Activated CD8-positive, alpha-beta memory T cell treated with anti-CD3 and anti-CD28 coated beads, Interleukin-2, amount 50 U/mL, for 48 hours (primary cell): ENCODE data around the gene RNF114.
"Not testable (repeated sequence)": the region's sequence is repeated elsewhere in the genome, so short reads cannot be mapped to it uniquely, and the experiment has no call there.

Experiments used
- DNase-seq: peaks from one replicate; pipeline ENCODE4 v3.0.0-alpha.2; 2020

The RNF114 gene

DNA sequence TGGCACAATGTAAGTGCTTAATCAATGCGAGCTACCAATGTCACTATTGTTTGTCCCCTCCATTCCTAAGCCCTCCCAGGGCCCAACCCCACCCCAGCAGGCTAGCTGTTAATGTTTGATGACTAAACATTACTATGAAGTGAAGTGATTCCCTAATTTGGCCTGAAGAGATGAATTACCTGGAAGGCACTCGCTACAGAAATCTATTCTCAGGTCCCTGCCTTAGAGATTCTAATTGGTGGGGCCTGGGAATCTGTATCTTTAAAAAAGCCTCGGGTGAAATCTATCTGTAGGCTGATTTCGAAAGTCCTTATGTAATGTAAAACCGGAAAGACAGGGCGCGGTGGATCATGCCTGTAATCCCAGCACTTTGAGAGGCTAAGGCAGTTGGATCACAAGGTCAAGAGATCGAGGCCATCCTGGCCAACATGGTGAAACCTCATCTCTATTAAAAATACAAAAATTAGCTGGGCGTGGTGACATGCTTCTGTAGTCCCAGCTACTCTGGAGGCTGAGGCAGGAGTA lies 29.6 kb downstream of the RNF114 start:
- DNase-seq: no peak

DNA sequence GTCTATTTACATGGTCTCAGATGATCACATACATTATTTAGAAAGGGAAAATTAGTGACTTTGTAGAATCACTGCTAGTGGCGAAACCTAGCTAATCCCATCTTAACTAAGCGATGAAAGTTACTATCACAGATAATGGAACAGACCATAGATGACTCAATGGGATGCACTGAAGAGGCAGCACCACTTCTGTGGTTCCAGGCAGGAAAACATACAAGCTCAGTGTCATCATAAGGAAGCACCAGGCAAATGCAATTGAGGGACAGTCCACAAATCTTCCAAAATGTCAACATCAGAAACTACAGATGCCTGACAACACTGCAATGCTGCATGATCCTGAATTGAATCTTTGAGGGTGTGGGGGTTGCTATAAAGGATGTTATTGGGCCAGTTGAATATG lies 30.7 kb downstream of the RNF114 start:
- no peak for DNase-seq

DNA sequence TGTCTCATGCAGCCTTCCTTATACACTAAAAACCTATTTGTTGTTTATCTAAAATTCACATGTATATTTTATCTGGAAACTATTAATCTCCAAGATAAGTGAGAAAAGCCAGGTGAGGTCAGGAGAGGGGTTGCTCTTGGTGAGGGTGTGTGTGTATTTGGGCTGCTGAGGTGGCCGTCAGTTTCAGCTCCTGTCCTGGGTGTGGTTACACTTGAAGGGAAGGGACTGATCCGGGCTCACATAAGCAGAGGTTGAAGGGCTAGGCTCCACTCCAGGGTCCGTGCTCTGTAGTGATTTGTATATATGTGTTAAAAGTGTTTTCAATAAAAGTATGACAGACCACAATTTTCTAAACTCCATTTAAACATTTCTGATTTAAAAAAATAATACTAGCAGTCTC lies 33.0 kb downstream of the RNF114 start:
- DNase-seq: no peak

- DNase-seq: no peak
Observed at GRCh38 chr20:49969946-49970345, 33.7 kb downstream of the RNF114 start.

GRCh38 chr20:49970498-49970897 lies 34.3 kb downstream of the RNF114 start:
- no peak for DNase-seq

- DNase-seq: no peak
Observed at GRCh38 chr20:49973981-49974380, 37.8 kb downstream of the RNF114 start.

DNA sequence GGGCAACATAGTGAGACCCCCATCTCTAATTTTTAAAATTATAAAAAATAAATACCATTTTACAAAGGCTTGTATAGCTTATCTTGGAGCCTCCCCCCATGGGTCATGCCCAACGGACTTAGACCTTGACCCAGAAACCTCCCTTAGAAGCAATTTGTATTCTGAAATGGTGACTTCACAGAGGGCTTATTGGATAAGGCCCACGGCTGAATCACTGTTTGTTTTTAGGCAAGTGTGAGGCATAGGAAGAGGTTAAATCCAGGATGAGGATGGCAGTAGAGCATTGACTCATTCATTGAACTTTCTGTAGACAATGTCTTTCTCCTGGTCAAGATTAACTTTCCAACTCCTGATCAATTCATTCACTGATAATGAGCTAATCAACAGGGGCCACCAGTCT lies 40.3 kb downstream of the RNF114 start:
- no peak for DNase-seq

GRCh38 chr20:49977740-49978139 lies 41.5 kb downstream of the RNF114 start:
- DNase-seq: not testable (repeated sequence)

DNA sequence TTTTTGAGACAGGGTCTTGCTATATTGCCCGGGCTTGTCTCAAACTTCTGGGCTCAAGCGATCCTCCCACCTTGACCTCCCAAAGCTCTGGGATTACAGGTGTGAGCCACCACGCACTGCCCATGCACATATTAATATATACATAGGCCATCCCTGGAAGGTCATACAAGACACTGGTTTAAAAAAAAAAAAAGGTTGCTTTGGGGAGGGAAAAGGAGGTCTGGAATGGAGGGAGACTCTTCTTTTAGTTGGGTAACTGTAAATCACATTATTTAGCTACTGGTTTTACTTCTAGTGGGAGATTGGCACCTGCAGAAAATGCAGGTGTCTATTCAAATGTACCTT lies 42.5 kb downstream of the RNF114 start:
- DNase-seq: no peak

GRCh38 chr20:49979030-49979832 lies 43.0 kb downstream of the RNF114 start:
- peak; percentile 93 for DNase-seq

GRCh38 chr20:49980140-49981008 lies 44.2 kb downstream of the RNF114 start:
- no peak for DNase-seq

- no peak for DNase-seq
Observed at GRCh38 chr20:49981218-49982071, 45.2 kb downstream of the RNF114 start.

- no peak for DNase-seq
Observed at GRCh38 chr20:49982072-49982345, 45.8 kb downstream of the RNF114 start.

DNA sequence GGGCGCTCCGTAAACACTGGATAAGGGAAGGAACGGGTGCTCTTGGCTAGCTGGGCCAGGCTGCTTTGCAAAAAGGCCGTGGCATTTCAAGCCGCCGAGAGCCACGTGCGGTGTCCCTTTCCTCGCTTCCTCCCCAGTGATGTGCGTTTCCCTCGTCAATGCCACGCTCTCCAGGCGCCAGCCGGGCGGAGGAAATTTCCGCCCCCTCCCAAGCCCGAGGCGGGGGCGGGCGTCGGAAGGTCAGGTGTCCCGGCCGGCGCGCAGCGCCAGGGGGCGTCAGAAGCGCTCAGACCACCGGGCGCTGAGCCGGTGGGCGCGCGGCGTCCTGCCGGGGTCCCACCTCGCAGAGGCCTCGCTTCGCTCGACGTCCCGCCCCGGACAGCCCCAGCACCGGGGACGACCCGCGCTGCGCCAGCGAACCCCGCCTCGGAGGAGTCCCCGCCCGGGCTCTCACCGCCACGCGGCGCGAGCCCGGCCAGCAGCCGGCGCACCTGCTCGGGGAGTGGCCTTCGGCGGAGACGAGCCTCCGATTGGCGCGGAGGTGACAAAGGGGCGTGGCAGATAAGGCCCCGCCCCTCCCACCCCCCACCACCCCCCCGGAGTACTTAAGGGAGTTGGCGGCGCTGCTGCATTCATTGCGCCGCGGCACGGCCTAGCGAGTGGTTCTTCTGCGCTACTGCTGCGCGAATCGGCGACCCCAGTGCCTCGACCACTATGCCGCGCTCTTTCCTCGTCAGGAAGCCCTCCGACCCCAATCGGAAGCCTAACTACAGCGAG lies 46.3 kb downstream of the RNF114 start, which contains the start of gene SNAI1:
Gene SNAI1 (plus strand): TSS at position 635 of the 777 bp plus-strand sequence. CDS start 80 bp downstream, at position 715.
- DNase-seq: peak; percentile 87

DNA sequence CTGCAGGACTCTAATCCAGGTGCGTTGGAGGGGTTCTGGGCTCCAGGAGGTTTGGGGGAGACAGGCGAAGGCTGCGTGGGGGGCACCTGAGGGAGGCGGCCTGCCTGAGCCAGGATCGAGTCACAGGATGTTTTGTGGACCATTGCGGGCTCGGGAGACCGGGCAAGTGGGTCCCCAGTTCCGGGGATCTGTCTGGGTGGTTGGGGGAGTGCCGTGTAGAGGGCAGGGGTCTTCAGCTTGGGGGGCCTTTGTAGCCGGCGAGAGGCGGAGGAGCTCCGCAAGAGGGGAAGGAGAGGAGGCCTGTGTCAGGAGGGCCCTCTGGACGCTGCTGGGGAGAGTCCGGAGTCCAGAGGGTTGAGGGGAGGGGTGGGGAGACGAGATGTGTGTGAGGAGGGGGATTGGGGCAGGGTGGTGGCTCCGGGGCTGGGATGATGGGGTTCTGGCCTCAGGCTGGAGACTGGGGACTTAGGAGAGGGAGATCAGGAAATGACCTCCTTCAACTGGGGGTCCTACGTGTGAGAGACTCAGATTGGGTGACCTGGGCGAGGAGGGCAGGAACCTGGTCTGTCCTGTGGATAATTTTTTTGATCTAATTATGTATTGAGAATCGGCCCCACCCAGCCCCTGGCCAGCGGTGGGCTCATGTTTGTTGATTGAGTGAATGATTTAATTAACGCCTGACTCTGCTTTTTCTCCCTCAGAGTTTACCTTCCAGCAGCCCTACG lies 47.1 kb downstream of the RNF114 start:
- no peak for DNase-seq

DNA sequence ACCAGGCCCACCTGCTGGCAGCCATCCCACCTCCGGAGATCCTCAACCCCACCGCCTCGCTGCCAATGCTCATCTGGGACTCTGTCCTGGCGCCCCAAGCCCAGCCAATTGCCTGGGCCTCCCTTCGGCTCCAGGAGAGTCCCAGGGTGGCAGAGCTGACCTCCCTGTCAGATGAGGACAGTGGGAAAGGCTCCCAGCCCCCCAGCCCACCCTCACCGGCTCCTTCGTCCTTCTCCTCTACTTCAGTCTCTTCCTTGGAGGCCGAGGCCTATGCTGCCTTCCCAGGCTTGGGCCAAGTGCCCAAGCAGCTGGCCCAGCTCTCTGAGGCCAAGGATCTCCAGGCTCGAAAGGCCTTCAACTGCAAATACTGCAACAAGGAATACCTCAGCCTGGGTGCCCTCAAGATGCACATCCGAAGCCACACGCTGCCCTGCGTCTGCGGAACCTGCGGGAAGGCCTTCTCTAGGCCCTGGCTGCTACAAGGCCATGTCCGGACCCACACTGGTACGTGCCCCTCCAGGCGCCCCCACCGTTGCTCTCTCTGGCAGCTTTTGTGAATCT lies 47.7 kb downstream of the RNF114 start:
- DNase-seq: no peak

DNA sequence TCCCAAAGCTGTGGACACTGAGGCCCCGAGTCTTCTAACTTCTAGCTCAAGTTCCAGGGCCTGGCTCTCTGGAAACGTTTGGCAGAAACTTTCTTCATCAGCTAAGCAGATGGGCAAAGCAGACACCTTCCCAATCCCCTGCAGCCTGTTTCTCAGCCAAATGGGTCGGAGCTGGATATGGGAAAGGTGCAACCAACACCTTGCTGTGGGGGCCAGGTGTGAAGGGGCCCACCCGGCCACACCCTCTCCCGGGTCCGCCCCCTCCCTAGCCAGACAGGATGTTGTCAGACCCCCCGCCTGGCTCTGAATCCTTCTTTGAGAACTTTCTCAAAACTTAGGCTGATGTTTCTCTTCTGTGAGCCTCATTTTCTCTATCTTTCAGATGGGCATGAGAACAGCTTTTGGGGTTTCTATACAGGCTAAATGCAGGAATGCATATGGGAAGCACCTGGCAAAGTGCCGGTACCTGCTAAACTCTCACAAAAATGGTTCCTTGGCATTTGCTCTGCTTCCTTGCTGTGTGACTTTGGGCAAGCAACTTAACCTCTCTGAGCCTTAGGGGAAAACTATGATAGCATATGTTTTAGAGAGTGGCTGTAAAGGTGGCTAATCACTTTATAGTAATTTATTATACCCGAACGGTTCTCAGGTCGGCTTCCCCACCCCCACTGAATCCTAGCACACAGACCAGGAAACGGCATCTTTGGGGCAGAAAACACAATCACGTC lies 48.4 kb downstream of the RNF114 start:
- DNase-seq: no peak

DNA sequence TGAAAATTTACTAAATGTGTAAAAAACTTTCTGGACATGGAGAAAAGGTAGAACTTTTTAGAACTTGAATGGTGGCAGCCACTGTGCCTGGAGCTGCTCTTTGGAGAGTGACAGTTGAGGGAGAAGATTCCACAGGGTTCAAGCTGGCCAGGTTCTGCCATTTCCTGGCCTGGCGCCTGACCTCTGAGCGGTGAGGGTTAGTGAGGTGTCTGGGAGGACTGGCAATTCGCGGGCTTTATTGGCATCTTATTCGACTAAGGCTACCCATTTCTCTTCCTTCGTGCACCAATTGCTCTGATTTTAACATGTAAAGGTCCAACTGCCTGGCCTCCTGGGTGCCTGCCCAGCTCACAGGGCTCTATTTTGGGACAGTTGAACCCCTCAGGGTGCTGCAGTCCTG lies 49.0 kb downstream of the RNF114 start:
- DNase-seq: no peak

DNA sequence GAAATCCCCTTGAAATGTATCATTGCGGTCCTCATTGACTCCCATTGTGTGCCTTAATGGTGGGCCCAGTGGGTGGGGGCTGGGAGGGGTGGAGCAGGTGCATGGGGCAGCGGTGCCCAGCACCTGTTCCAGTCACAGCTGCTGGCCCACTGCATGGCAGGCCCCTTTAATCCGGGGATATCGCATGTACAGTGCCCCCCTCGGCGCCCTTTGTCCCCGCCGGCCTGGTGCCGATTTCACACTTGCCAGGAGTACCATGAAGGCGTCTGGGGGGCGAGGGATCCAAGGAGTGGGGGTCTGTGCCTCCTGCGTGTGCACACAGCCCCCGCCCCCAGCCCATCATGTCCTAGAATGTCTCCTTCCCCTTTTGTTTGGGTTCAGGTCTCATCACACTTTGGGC lies 49.4 kb downstream of the RNF114 start:
- no peak for DNase-seq

- no peak for DNase-seq
Observed at GRCh38 chr20:49986049-49986448, 49.9 kb downstream of the RNF114 start.
